Measurements from ENCODE around the gene IL10RB.

Gene IL10RB

DNA sequence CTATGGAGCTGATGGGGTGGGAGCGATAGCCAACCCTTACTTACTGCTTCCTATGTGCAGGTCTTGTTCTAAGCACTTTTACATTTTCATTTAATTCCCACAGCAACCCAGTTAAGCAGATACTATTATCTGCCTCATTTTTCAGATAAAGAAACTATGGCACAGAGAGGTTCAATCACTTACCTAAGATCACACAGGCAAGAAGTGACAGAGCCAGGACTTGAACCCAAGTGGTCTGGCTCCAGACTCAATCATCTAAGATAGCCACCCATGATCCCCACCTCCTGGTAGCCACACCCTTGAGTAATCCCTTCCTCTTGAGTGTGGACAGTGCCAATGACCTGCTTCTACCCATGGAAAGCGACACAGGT lies 35.5 kb downstream of the IL10RB start:
- DNase-seq (ENCODE audit: low read depth in 1 of 2, low spot score in 1 of 2) = no peak
- no peak for TF ChIP-seq JUND (IDR thresholded peaks at IDR 0.05; ENCODE audit: low read depth)
- in situ Hi-C loops (cut with HindIII; ENCODE audit: low pct_unique_long_range_greater_than_20kb, low sequenced_read_pairs) = no loop called here

GRCh38 chr21:33302055-33302454 lies 35.9 kb downstream of the IL10RB start:
- DNase-seq (ENCODE audit: low read depth in 1 of 2, low spot score in 1 of 2) = no peak
- no peak for TF ChIP-seq JUND (IDR thresholded peaks at IDR 0.05; ENCODE audit: low read depth)
- in situ Hi-C loops (cut with HindIII; ENCODE audit: low pct_unique_long_range_greater_than_20kb, low sequenced_read_pairs) = no loop called here

GRCh38 chr21:33302796-33303195 lies 36.6 kb downstream of the IL10RB start:
- no peak for TF ChIP-seq JUND (IDR thresholded peaks at IDR 0.05; ENCODE audit: low read depth)
- no peak for DNase-seq (ENCODE audit: low read depth in 1 of 2, low spot score in 1 of 2)
- in situ Hi-C loops (cut with HindIII; ENCODE audit: low pct_unique_long_range_greater_than_20kb, low sequenced_read_pairs) = no loop called here

DNA sequence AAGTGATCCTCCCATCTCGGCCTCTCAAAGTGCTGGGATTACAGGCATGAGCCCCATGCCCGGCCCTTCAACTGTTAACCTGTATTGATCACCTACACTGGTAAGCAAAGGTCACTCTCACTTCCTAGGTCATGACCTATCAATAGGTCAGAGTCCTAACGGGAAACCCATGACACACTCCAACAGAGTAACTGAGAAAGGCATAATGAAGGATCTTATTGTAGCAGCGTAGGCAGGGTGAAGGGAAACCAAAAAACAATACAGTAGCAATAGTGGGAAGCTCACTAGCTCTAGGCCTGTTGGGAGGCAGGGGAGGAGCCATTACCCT lies 39.1 kb downstream of the IL10RB start:
- no peak for DNase-seq (ENCODE audit: low read depth in 1 of 2, low spot score in 1 of 2)
- TF ChIP-seq JUND (IDR thresholded peaks at IDR 0.05; ENCODE audit: low read depth) = no peak
- in situ Hi-C loops (cut with HindIII; ENCODE audit: low pct_unique_long_range_greater_than_20kb, low sequenced_read_pairs) = no loop called here

GRCh38 chr21:33305938-33306337 lies 39.8 kb downstream of the IL10RB start:
- TF ChIP-seq JUND (IDR thresholded peaks at IDR 0.05; ENCODE audit: low read depth) = no peak
- DNase-seq (ENCODE audit: low read depth in 1 of 2, low spot score in 1 of 2) = no peak
- in situ Hi-C loops (cut with HindIII; ENCODE audit: low pct_unique_long_range_greater_than_20kb, low sequenced_read_pairs) = no loop called here

- no peak for DNase-seq (ENCODE audit: low read depth in 1 of 2, low spot score in 1 of 2)
- TF ChIP-seq JUND (IDR thresholded peaks at IDR 0.05; ENCODE audit: low read depth) = no peak
- in situ Hi-C loops (cut with HindIII; ENCODE audit: low pct_unique_long_range_greater_than_20kb, low sequenced_read_pairs) = no loop called here
Measured at GRCh38 chr21:33308586-33309490, 42.7 kb downstream of the IL10RB start.

DNA sequence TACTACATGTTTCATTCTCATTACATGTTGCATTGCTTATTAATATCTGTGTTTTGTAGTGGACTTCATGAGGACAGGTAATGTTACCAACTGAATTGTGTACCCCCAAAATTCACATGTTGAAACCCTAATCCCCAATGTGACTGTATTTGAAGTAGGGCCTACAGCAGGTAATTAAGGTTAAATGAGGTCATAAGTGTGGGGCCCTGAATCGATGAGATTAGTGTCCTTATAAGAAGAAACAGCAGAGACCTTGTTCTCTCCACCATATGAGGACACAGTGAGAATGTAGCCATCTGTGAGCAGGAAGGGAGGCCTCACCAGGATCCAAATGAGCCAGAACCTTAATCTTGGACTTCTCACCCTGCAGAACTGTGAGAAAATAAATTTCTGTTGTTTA lies 43.6 kb downstream of the IL10RB start:
- TF ChIP-seq JUND (IDR thresholded peaks at IDR 0.05; ENCODE audit: low read depth) = no peak
- in situ Hi-C loops (cut with HindIII; ENCODE audit: low pct_unique_long_range_greater_than_20kb, low sequenced_read_pairs) = no loop called here
- DNase-seq (ENCODE audit: low read depth in 1 of 2, low spot score in 1 of 2) = no peak

DNA sequence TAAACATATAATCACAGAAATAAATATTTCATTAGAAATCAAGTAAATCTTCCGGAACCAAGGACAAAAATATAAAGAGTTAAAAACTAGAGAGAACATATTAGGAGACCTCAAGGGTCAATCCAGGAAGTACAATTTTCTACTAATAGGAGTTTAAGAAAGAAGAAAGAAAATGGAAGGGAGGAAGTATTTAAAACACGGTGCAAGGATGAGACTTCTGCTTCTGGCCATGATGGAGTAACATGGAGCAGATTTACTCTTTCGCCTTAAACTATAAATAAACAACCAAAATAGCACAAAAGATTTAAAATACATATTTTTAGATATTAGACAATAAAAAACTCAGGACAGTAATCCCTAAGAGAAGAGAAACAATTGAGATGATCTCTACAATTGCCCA lies 46.0 kb downstream of the IL10RB start:
- in situ Hi-C loops (cut with HindIII; ENCODE audit: low pct_unique_long_range_greater_than_20kb, low sequenced_read_pairs) = no loop called here
- no peak for DNase-seq (ENCODE audit: low read depth in 1 of 2, low spot score in 1 of 2)
- no peak for TF ChIP-seq JUND (IDR thresholded peaks at IDR 0.05; ENCODE audit: low read depth)

GRCh38 chr21:33313183-33313582 lies 47.0 kb downstream of the IL10RB start:
- in situ Hi-C loops (cut with HindIII; ENCODE audit: low pct_unique_long_range_greater_than_20kb, low sequenced_read_pairs) = no loop called here
- no peak for DNase-seq (ENCODE audit: low read depth in 1 of 2, low spot score in 1 of 2)
- TF ChIP-seq JUND (IDR thresholded peaks at IDR 0.05; ENCODE audit: low read depth) = no peak

DNA sequence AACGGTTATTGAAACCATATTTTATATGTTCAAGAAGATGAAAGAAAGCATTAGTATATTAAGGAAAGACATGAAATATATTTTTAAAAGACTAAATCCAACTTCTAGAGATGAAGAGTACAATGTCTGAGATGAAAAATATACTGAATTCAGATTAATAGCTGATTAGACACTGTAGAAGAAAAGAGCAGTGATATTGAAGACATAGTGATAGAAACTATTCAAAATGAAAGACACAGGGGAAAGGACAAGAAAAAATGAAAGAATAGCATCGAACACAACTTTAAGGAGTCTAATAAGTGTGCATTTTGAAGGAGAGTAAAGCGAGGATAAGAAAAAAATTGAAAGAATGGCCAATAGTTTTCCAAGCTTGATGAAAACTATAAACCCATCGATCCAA lies 47.4 kb downstream of the IL10RB start:
- in situ Hi-C loops (cut with HindIII; ENCODE audit: low pct_unique_long_range_greater_than_20kb, low sequenced_read_pairs) = no loop called here
- DNase-seq (ENCODE audit: low read depth in 1 of 2, low spot score in 1 of 2) = no peak
- TF ChIP-seq JUND (IDR thresholded peaks at IDR 0.05; ENCODE audit: low read depth) = no peak

- in situ Hi-C loops (cut with HindIII; ENCODE audit: low pct_unique_long_range_greater_than_20kb, low sequenced_read_pairs) = no loop called here
- no peak for DNase-seq (ENCODE audit: low read depth in 1 of 2, low spot score in 1 of 2)
- TF ChIP-seq JUND (IDR thresholded peaks at IDR 0.05; ENCODE audit: low read depth) = no peak
Measured at GRCh38 chr21:33314111-33314510, 47.9 kb downstream of the IL10RB start.

DNA sequence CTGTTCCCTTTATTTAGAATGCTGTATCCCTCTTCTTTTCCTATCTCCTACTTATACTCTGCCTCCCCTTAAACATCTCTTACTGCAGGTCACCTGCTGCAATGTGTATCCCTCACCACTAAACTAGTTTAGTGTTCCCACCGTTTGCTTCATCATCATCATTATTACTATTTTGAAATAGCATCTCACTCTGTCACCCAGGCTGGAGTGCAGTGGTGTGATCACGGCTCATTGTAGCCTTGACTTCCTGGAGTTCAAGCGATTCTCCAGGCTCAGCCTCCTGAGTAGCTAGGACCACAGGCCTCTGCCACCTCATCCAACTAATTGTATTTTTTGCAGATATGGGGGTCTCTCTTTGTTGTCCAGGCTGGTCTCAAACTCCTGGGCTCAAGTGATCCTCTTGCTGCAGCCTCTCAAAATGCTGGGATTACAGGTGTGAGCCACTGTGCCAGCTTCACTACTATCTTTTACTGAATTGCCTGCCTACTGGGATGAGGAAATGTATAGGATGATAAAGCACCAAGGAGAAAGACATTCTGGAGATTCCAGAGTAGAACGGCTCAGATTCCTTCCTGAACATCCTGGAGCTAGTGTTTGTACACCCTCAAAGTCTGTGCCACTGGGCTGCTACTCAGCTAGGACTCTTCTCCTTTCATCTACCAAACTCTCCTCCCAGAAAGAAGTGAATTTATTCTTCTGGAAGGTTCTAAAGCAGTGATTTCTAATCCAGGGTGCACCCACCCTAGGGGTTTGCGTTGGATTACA lies 50.0 kb downstream of the IL10RB start:
- TF ChIP-seq JUND (IDR thresholded peaks at IDR 0.05; ENCODE audit: low read depth) = no peak
- in situ Hi-C loops (cut with HindIII; ENCODE audit: low pct_unique_long_range_greater_than_20kb, low sequenced_read_pairs) = no loop called here
- no peak for DNase-seq (ENCODE audit: low read depth in 1 of 2, low spot score in 1 of 2)

GRCh38 chr21:33317145-33317544 lies 51.0 kb downstream of the IL10RB start:
- in situ Hi-C loops (cut with HindIII; ENCODE audit: low pct_unique_long_range_greater_than_20kb, low sequenced_read_pairs) = no loop called here
- DNase-seq (ENCODE audit: low read depth in 1 of 2, low spot score in 1 of 2) = no peak
- no peak for TF ChIP-seq JUND (IDR thresholded peaks at IDR 0.05; ENCODE audit: low read depth)

All from T47D (cell line).